ENCODE measurements around the gene SPI1. TPM values are rescaled to one million over a fixed set of nuclear protein-coding genes. Genes with fewer than 3 reads are reported as not detected.

Gene SPI1
- total and polyA plus RNA-seq, 12 donors: 2.7 to 79.2 (median 41.8) TPM

- Histone ChIP-seq H3K4me1 (replicated peaks in 1 of 2) (no peaks in the 10 kb centered on the region), H3K36me3 (replicated peaks in 1 of 2) (no peaks in the 10 kb centered on the region), H3K9me3 (replicated peaks in 1 of 3) (no peaks in the 10 kb centered on the region), H3K27ac (no peak overlapping the region), H3K4me3 (no peak overlapping the region), H3K27me3 (no peaks in the 10 kb centered on the region)
- DNase-seq: peak in 2 of 7 donors; percentile 23 to 30
- intact Hi-C loops (cut with DNase I): no loop called here
- no peak for TF ChIP-seq CTCF (IDR thresholded peaks at IDR 0.05)
- no peak for TF ChIP-seq POLR2A (IDR thresholded peaks at IDR 0.05)
- WGBS, 4 donors: 66 to 78% (median 70%) methylated on average over 8 to 16 of the region's 16 CpGs
Measured at GRCh38 chr11:47329987-47330931, 48.1 kb downstream of the SPI1 start.

GRCh38 chr11:47329431-47329986, 48.8 kb downstream of the SPI1 start:
- H3K27ac ChIP-seq: no peak overlapping the region
- H3K27me3 ChIP-seq: no peaks in the 10 kb centered on the region
- no peak for DNase-seq
- no peaks in the 10 kb centered on the region for H3K36me3 ChIP-seq (replicated peaks in 1 of 2)
- TF ChIP-seq CTCF (IDR thresholded peaks at IDR 0.05): no peak
- no peak for TF ChIP-seq POLR2A (IDR thresholded peaks at IDR 0.05)
- H3K9me3 ChIP-seq (replicated peaks in 1 of 3): no peaks in the 10 kb centered on the region
- H3K4me1 ChIP-seq (replicated peaks in 1 of 2): no peaks in the 10 kb centered on the region
- intact Hi-C loops (cut with DNase I): no loop called here
- no peak overlapping the region for H3K4me3 ChIP-seq
- 51 to 72% (median 69%) methylated on average over 6 to 12 of the region's 12 CpGs for WGBS, 4 donors

- no peak for DNase-seq
- Histone ChIP-seq H3K4me3 (no peak overlapping the region), H3K27me3 (no peaks in the 10 kb centered on the region), H3K27ac (no peak overlapping the region), H3K9me3 (replicated peaks in 1 of 3) (no peaks in the 10 kb centered on the region), H3K4me1 (replicated peaks in 1 of 2) (no peaks in the 10 kb centered on the region), H3K36me3 (replicated peaks in 1 of 2) (no peaks in the 10 kb centered on the region)
- TF ChIP-seq CTCF (IDR thresholded peaks at IDR 0.05) (no peak), POLR2A (IDR thresholded peaks at IDR 0.05) (no peak)
- intact Hi-C loops (cut with DNase I): no loop called here
- 80 to 88% (median 84%) methylated on average over 18 to 29 of the region's 29 CpGs for WGBS, 4 donors
Measured at GRCh38 chr11:47328449-47329390, 49.6 kb downstream of the SPI1 start.

GRCh38 chr11:47327949-47328348, 50.4 kb downstream of the SPI1 start:
- TF ChIP-seq CTCF (IDR thresholded peaks at IDR 0.05) (no peak), POLR2A (IDR thresholded peaks at IDR 0.05) (no peak)
- Histone ChIP-seq H3K27ac (no peak overlapping the region), H3K36me3 (replicated peaks in 1 of 2) (no peaks in the 10 kb centered on the region), H3K4me1 (replicated peaks in 1 of 2) (no peaks in the 10 kb centered on the region), H3K4me3 (no peak overlapping the region), H3K9me3 (replicated peaks in 1 of 3) (no peaks in the 10 kb centered on the region), H3K27me3 (no peaks in the 10 kb centered on the region)
- 81 to 93% (median 90%) methylated on average over 5 of the region's 5 CpGs for WGBS, 4 donors
- intact Hi-C loops (cut with DNase I): no loop called here
- DNase-seq: no peak
